HEK293 (cell line): ENCODE measurements around the gene ADM.

Experiments
- BCL11B ChIP-seq: fragments of 450-650 bp; formaldehyde crosslinking; IDR thresholded peaks from 2 replicates; pipeline ENCODE4 v1.5.1; 2016; ENCODE audit warnings: low read depth, missing biosample characterization, missing genetic modification characterization
- ZBTB1 ChIP-seq: fragments of 450-650 bp; formaldehyde crosslinking; IDR thresholded peaks from 2 replicates; pipeline ENCODE4 v1.5.1; 2016; ENCODE audit warnings: missing biosample characterization, missing genetic modification characterization
- ZBTB20 ChIP-seq: fragments of 450-650 bp; formaldehyde crosslinking; IDR thresholded peaks from 2 replicates; pipeline ENCODE4 v1.5.1; 2016; ENCODE audit warnings: missing biosample characterization, missing genetic modification characterization
- ZBTB8A ChIP-seq: fragments of 450-650 bp; formaldehyde crosslinking; IDR thresholded peaks from 2 replicates; pipeline ENCODE4 v1.5.1; 2016; ENCODE audit warnings: missing biosample characterization, missing genetic modification characterization
- ZNF121 ChIP-seq: fragments of 450-650 bp; formaldehyde crosslinking; IDR thresholded peaks from 2 replicates; pipeline ENCODE4 v1.5.1; 2016; ENCODE audit warnings: missing biosample characterization, missing genetic modification characterization
- ZNF133 ChIP-seq: fragments of 450-650 bp; formaldehyde crosslinking; IDR thresholded peaks from 2 replicates; pipeline ENCODE4 v1.5.1; 2016; ENCODE audit warnings: missing biosample characterization, missing genetic modification characterization
- ZNF221 ChIP-seq: fragments of 450-650 bp; formaldehyde crosslinking; IDR thresholded peaks from 2 replicates; pipeline ENCODE4 v1.5.1; 2017; ENCODE audit warnings: missing biosample characterization, missing genetic modification characterization, borderline replicate concordance
- ZNF776 ChIP-seq: fragments of 450-650 bp; formaldehyde crosslinking; IDR thresholded peaks from 2 replicates; pipeline ENCODE4 v1.5.0; 2017; ENCODE audit warnings: missing biosample characterization, missing genetic modification characterization, borderline replicate concordance
- TF ChIP-seq, protein P1 (sequence below): fragments of 450-650 bp; formaldehyde crosslinking; IDR thresholded peaks from 2 replicates; pipeline ENCODE4 v1.5.1; 2016; ENCODE audit warnings: missing biosample characterization, missing genetic modification characterization
- TF ChIP-seq, protein P2 (sequence below): fragments of 450-650 bp; formaldehyde crosslinking; IDR thresholded peaks from 2 replicates; pipeline ENCODE4 v1.5.1; 2016; ENCODE audit warnings: missing biosample characterization, missing genetic modification characterization

DNA sequence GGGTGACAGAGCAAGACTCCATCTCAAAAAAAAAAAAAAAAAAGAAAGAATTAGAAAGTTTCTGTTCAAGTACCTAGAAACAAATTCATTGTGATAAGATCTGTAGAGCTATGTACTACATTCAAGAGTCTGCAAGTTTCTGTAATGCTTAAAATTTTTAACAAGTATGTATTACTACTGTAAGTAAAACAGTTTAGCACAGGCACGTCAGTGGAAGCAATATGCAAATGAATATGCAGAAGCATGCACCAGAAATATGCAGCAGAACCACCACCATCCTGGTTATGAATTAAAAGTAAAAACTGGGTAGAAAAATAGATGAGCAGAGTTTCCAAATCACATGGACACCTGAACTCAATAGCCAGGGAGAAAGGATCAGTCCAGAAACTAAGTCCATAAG is 30.1 kb upstream of the ADM start:
- TF ChIP-seq, protein P1, sequence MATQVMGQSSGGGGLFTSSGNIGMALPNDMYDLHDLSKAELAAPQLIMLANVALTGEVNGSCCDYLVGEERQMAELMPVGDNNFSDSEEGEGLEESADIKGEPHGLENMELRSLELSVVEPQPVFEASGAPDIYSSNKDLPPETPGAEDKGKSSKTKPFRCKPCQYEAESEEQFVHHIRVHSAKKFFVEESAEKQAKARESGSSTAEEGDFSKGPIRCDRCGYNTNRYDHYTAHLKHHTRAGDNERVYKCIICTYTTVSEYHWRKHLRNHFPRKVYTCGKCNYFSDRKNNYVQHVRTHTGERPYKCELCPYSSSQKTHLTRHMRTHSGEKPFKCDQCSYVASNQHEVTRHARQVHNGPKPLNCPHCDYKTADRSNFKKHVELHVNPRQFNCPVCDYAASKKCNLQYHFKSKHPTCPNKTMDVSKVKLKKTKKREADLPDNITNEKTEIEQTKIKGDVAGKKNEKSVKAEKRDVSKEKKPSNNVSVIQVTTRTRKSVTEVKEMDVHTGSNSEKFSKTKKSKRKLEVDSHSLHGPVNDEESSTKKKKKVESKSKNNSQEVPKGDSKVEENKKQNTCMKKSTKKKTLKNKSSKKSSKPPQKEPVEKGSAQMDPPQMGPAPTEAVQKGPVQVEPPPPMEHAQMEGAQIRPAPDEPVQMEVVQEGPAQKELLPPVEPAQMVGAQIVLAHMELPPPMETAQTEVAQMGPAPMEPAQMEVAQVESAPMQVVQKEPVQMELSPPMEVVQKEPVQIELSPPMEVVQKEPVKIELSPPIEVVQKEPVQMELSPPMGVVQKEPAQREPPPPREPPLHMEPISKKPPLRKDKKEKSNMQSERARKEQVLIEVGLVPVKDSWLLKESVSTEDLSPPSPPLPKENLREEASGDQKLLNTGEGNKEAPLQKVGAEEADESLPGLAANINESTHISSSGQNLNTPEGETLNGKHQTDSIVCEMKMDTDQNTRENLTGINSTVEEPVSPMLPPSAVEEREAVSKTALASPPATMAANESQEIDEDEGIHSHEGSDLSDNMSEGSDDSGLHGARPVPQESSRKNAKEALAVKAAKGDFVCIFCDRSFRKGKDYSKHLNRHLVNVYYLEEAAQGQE (tag by site-specific recombination), result no peak
- no peak for TF ChIP-seq ZBTB8A (tag by site-specific recombination)
- no peak for TF ChIP-seq ZNF221 (tag by site-specific recombination)
- TF ChIP-seq ZBTB20 (tag by site-specific recombination), result no peak
- TF ChIP-seq ZNF133 (tag by site-specific recombination), result no peak
- TF ChIP-seq ZBTB1, result no peak
- TF ChIP-seq, protein P2, sequence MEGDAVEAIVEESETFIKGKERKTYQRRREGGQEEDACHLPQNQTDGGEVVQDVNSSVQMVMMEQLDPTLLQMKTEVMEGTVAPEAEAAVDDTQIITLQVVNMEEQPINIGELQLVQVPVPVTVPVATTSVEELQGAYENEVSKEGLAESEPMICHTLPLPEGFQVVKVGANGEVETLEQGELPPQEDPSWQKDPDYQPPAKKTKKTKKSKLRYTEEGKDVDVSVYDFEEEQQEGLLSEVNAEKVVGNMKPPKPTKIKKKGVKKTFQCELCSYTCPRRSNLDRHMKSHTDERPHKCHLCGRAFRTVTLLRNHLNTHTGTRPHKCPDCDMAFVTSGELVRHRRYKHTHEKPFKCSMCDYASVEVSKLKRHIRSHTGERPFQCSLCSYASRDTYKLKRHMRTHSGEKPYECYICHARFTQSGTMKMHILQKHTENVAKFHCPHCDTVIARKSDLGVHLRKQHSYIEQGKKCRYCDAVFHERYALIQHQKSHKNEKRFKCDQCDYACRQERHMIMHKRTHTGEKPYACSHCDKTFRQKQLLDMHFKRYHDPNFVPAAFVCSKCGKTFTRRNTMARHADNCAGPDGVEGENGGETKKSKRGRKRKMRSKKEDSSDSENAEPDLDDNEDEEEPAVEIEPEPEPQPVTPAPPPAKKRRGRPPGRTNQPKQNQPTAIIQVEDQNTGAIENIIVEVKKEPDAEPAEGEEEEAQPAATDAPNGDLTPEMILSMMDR (tag by site-specific recombination), result no peak
- no peak for TF ChIP-seq ZNF121
- no peak for TF ChIP-seq BCL11B (tag by site-specific recombination)
- no peak for TF ChIP-seq ZNF776 (tag by site-specific recombination)
